ENCODE measurements around the gene ZNF195.
"Not testable (repeated sequence)": the region's sequence is repeated elsewhere in the genome, so short reads cannot be mapped to it uniquely, and the experiment has no call there.

Gene ZNF195

GRCh38 chr11:3357302-3357701, 21.6 kb downstream of the ZNF195 start:
- in situ Hi-C loops (cut with HindIII; ENCODE audit: low sequenced_read_pairs) = no loop called here

- in situ Hi-C loops (cut with HindIII; ENCODE audit: low sequenced_read_pairs) = no loop called here
Measured at GRCh38 chr11:3356858-3357257, 22.1 kb downstream of the ZNF195 start.

GRCh38 chr11:3353066-3353465, 25.9 kb downstream of the ZNF195 start:
- in situ Hi-C loops (cut with HindIII; ENCODE audit: low sequenced_read_pairs) = no loop called here

GRCh38 chr11:3347127-3347526, 31.8 kb downstream of the ZNF195 start:
- in situ Hi-C loops (cut with HindIII; ENCODE audit: low sequenced_read_pairs) = no loop called here

- in situ Hi-C loops (cut with HindIII; ENCODE audit: low sequenced_read_pairs) = no loop called here
Measured at GRCh38 chr11:3346587-3346986, 32.4 kb downstream of the ZNF195 start.

GRCh38 chr11:3345736-3346135, 33.2 kb downstream of the ZNF195 start:
- in situ Hi-C loops (cut with HindIII; ENCODE audit: low sequenced_read_pairs) = no loop called here

- in situ Hi-C loops (cut with HindIII; ENCODE audit: low sequenced_read_pairs) = no loop called here
Measured at GRCh38 chr11:3344327-3345174, 34.4 kb downstream of the ZNF195 start.

- in situ Hi-C loops (cut with HindIII; ENCODE audit: low sequenced_read_pairs) = no loop called here
Measured at GRCh38 chr11:3342709-3343108, 36.2 kb downstream of the ZNF195 start.

GRCh38 chr11:3341298-3341697, 37.6 kb downstream of the ZNF195 start:
- in situ Hi-C loops (cut with HindIII; ENCODE audit: low sequenced_read_pairs) = no loop called here

- in situ Hi-C loops (cut with HindIII; ENCODE audit: low sequenced_read_pairs) = no loop called here
Measured at GRCh38 chr11:3340025-3340424, 38.9 kb downstream of the ZNF195 start.

- in situ Hi-C loops (cut with HindIII; ENCODE audit: low sequenced_read_pairs) = no loop called here
Measured at GRCh38 chr11:3339340-3339624, 39.7 kb downstream of the ZNF195 start.

- in situ Hi-C loops (cut with HindIII; ENCODE audit: low sequenced_read_pairs) = no loop called here
Measured at GRCh38 chr11:3338569-3339339, 40.2 kb downstream of the ZNF195 start.

GRCh38 chr11:3336420-3336819, 42.5 kb downstream of the ZNF195 start:
- in situ Hi-C loops (cut with HindIII; ENCODE audit: low sequenced_read_pairs) = not testable (repeated sequence)

- in situ Hi-C loops (cut with HindIII; ENCODE audit: low sequenced_read_pairs) = not testable (repeated sequence)
Measured at GRCh38 chr11:3333157-3333556, 45.8 kb downstream of the ZNF195 start.

GRCh38 chr11:3331078-3331477, 47.9 kb downstream of the ZNF195 start:
- in situ Hi-C loops (cut with HindIII; ENCODE audit: low sequenced_read_pairs) = not testable (repeated sequence)

- in situ Hi-C loops (cut with HindIII; ENCODE audit: low sequenced_read_pairs) = not testable (repeated sequence)
Measured at GRCh38 chr11:3330064-3330463, 48.9 kb downstream of the ZNF195 start.

GRCh38 chr11:3328503-3328902, 50.4 kb downstream of the ZNF195 start:
- in situ Hi-C loops (cut with HindIII; ENCODE audit: low sequenced_read_pairs) = not testable (repeated sequence)

GRCh38 chr11:3326450-3326849, 52.5 kb downstream of the ZNF195 start:
- in situ Hi-C loops (cut with HindIII; ENCODE audit: low sequenced_read_pairs) = not testable (repeated sequence)

- in situ Hi-C loops (cut with HindIII; ENCODE audit: low sequenced_read_pairs) = not testable (repeated sequence)
Measured at GRCh38 chr11:3324724-3325123, 54.2 kb downstream of the ZNF195 start.

Measured in endothelial cell of hepatic sinusoid (primary cell).